Naive thymus-derived CD4-positive, alpha-beta T cell (primary cell): Measurements from ENCODE around the gene TAS1R1. TPM values are rescaled to one million over a fixed set of nuclear protein-coding genes. Genes with fewer than 3 reads are reported as not detected.

Experiments
- ATAC-seq: fragments of 150-1000 bp; cut with Tn5 transposase; 2 replicates; pipeline ENCODE4 v1.10.0; 2021; ENCODE audit warnings: mild to moderate bottlenecking, moderate library complexity
- CTCF ChIA-PET: fragments of 350-600 bp; sonication (Branson Sonifier 250); formaldehyde crosslinking; loops from one replicate; lab custom pipeline; 2021; ENCODE audit warnings: antibody characterized with exemption; lab: Charles Lee
- POLR2A ChIA-PET: fragments of 350-600 bp; sonication (Branson Sonifier 250); formaldehyde crosslinking; loops from one replicate; lab custom pipeline; 2021; ENCODE audit warnings: antibody characterized with exemption, inconsistent platforms; lab: Charles Lee
- DNase-seq, 9 donors: peaks; one replicate each; pipeline versions ENCODE4 v3.0.0 to v3.0.0-alpha.2; 2020 to 2022; ENCODE audit warnings: mixed read lengths in 1 of 9
- H3K27ac ChIP-seq: one replicate; pipeline ENCODE4 v1.7.0; 2013; ENCODE audit warnings: mild to moderate bottlenecking, low read depth, low read length, moderate library complexity
- H3K27me3 ChIP-seq, 2 donors: one replicate each; pipeline ENCODE4 v1.7.0; 2013; ENCODE audit warnings: low read length in 2 of 2, mild to moderate bottlenecking in 2 of 2, moderate library complexity in 2 of 2; ENCODE audit not compliant: control insufficient read depth in 2 of 2, insufficient read depth in 2 of 2
- H3K36me3 ChIP-seq, 3 experiments: 1 replicate in 2 of 3; 2 replicates in 1 of 3; pipeline ENCODE4 v1.7.0; 2013; ENCODE audit warnings: low read length in 3 of 3, mild to moderate bottlenecking in 3 of 3, moderate library complexity in 1 of 3; ENCODE audit not compliant: insufficient read depth in 3 of 3, control insufficient read depth in 2 of 3
- H3K4me1 ChIP-seq, 2 donors: one replicate each; pipeline ENCODE4 v1.7.0; 2013; ENCODE audit warnings: low read length in 2 of 2, mild to moderate bottlenecking in 2 of 2, moderate library complexity in 1 of 2; ENCODE audit not compliant: control insufficient read depth in 2 of 2, insufficient read depth in 2 of 2
- H3K4me3 ChIP-seq: 2 replicates; pipeline ENCODE4 v1.7.0; 2013; ENCODE audit warnings: mild to moderate bottlenecking, low read length
- H3K9me3 ChIP-seq, 3 experiments: 1 replicate in 2 of 3; 2 replicates in 1 of 3; pipeline ENCODE4 v1.7.0; 2013; ENCODE audit warnings: low read length in 3 of 3; ENCODE audit not compliant: control insufficient read depth in 2 of 3
- H3K27ac Mint-ChIP-seq, 9 donors: one replicate each; pipeline ENCODE4 v1.8.0; 2020 to 2022; ENCODE audit warnings: mixed read lengths in 9 of 9, mild to moderate bottlenecking in 8 of 9, moderate library complexity in 5 of 9, inconsistent platforms in 2 of 9
- H3K27me3 Mint-ChIP-seq, 5 donors: one replicate each; pipeline ENCODE4 v1.8.0; 2021 to 2022; ENCODE audit warnings: mixed read lengths in 5 of 5, mild to moderate bottlenecking in 1 of 5
- H3K36me3 Mint-ChIP-seq, 5 donors: one replicate each; pipeline ENCODE4 v1.8.0; 2020 to 2022; ENCODE audit warnings: mixed read lengths in 5 of 5, mild to moderate bottlenecking in 3 of 5, inconsistent platforms in 1 of 5
- H3K4me1 Mint-ChIP-seq, 7 donors: one replicate each; pipeline ENCODE4 v1.8.0; 2020 to 2022; ENCODE audit warnings: mixed read lengths in 7 of 7, mild to moderate bottlenecking in 3 of 7, inconsistent platforms in 1 of 7
- H3K4me3 Mint-ChIP-seq, 10 donors: one replicate each; pipeline ENCODE4 v1.8.0; 2020 to 2022; ENCODE audit warnings: mild to moderate bottlenecking in 10 of 10, mixed read lengths in 10 of 10, moderate library complexity in 6 of 10, inconsistent platforms in 2 of 10
- H3K9me3 Mint-ChIP-seq, 11 donors: one replicate each; pipeline ENCODE4 v1.8.0; 2020 to 2022; ENCODE audit warnings: mixed read lengths in 11 of 11, mild to moderate bottlenecking in 4 of 11, inconsistent platforms in 1 of 11, moderate library complexity in 1 of 11
- intact Hi-C, 2 donors: fragments of 100-400 bp; cut with micrococcal nuclease; formaldehyde crosslinking; loops; one replicate each; pipeline ENCODE4 v1.15.1; 2023
- polyA plus RNA-seq, 2 donors: library from polyadenylated mRNA; unstranded; fragments of 300-500 nt; fragmentation: Illumina TruSeq; gene quantifications; one replicate each; pipeline ENCODE4 v1.2.3, GENCODE V29; 2021
- total RNA-seq, 6 experiments: library from RNA in 5 of 6; stranded (reverse) in 5 of 6; gene quantifications; 1 replicate in 5 of 6; 2 replicates in 1 of 6; pipeline ENCODE4 v1.2.3 and lab custom pipeline; 2021 to 2026

The TAS1R1 gene
- total and polyA plus RNA-seq, 7 experiments from 2014 or later, result not detected

GRCh38 chr1:6508154-6508815 is 46.8 kb upstream of the TAS1R1 start:
- Mint-ChIP-seq H3K27ac (no peak overlapping the region), H3K4me3 (no peak overlapping the region), H3K27me3 (peaks cover 0 to 4% (median 0%) of the 10 kb centered on the region in 5 donors), H3K9me3 (no peaks in the 10 kb centered on the region), H3K4me1 (no peaks in the 10 kb centered on the region), H3K36me3 (no peaks in the 10 kb centered on the region)
- Histone ChIP-seq H3K27me3 (no peaks in the 10 kb centered on the region), H3K4me1 (no peaks in the 10 kb centered on the region), H3K9me3 (no peaks in the 10 kb centered on the region), H3K36me3 (no peaks in the 10 kb centered on the region), H3K27ac (no peak overlapping the region), H3K4me3 (no peak overlapping the region)
- ATAC-seq (no peak), DNase-seq (no peak)
- POLR2A ChIA-PET, result interaction anchor here (1.1 to 1.4 kb wide), 2 partner anchors 16 to 28 kb away, joined by 3 read pairs; no protein-coding TSS in a partner anchor
- CTCF ChIA-PET, result interaction anchor here (1.1 kb wide), 1 partner anchor 18 kb away, joined by 4 read pairs; no protein-coding TSS in a partner anchor
- intact Hi-C loops, result no loop called here

GRCh38 chr1:6508816-6509189 is 46.3 kb upstream of the TAS1R1 start:
- no peak overlapping the region for H3K4me3 Mint-ChIP-seq
- H3K9me3 Mint-ChIP-seq, result no peaks in the 10 kb centered on the region
- POLR2A ChIA-PET, result interaction anchor here (1.1 kb wide), 1 partner anchor 28 kb away, joined by 3 read pairs; no protein-coding TSS in a partner anchor
- CTCF ChIA-PET, result interaction anchor here (1.1 kb wide), 1 partner anchor 18 kb away, joined by 4 read pairs; no protein-coding TSS in a partner anchor
- H3K36me3 Mint-ChIP-seq, result no peaks in the 10 kb centered on the region
- ATAC-seq (no peak), DNase-seq (no peak)
- no peaks in the 10 kb centered on the region for H3K4me1 Mint-ChIP-seq
- no peaks in the 10 kb centered on the region for H3K9me3 ChIP-seq
- H3K27me3 ChIP-seq, result no peaks in the 10 kb centered on the region
- peaks cover 0 to 4% (median 0%) of the 10 kb centered on the region in 5 donors for H3K27me3 Mint-ChIP-seq
- no peak overlapping the region for H3K27ac ChIP-seq
- no peak overlapping the region for H3K4me3 ChIP-seq
- no peak overlapping the region for H3K27ac Mint-ChIP-seq
- H3K36me3 ChIP-seq, result no peaks in the 10 kb centered on the region
- H3K4me1 ChIP-seq, result no peaks in the 10 kb centered on the region
- intact Hi-C loops, result no loop called here

- Histone ChIP-seq H3K36me3 (no peaks in the 10 kb centered on the region), H3K27ac (no peak overlapping the region), H3K9me3 (no peaks in the 10 kb centered on the region), H3K4me3 (no peak overlapping the region), H3K4me1 (no peaks in the 10 kb centered on the region), H3K27me3 (no peaks in the 10 kb centered on the region)
- no peak overlapping the region for H3K27ac Mint-ChIP-seq
- H3K4me3 Mint-ChIP-seq, result no peak overlapping the region
- H3K9me3 Mint-ChIP-seq, result no peaks in the 10 kb centered on the region
- intact Hi-C loops, result no loop called here
- CTCF ChIA-PET, result interaction anchor here (1.1 kb wide), 1 partner anchor 19 kb away, joined by 4 read pairs; no protein-coding TSS in a partner anchor
- POLR2A ChIA-PET, result interaction anchor here (1.1 kb wide), 1 partner anchor 27 kb away, joined by 3 read pairs; no protein-coding TSS in a partner anchor
- no peak for DNase-seq
- H3K36me3 Mint-ChIP-seq, result no peaks in the 10 kb centered on the region
- no peaks in the 10 kb centered on the region for H3K4me1 Mint-ChIP-seq
- peaks cover 0 to 2% (median 0%) of the 10 kb centered on the region in 5 donors for H3K27me3 Mint-ChIP-seq
- no peak for ATAC-seq
Observed at GRCh38 chr1:6509220-6509918, 45.7 kb upstream of the TAS1R1 start.

- Mint-ChIP-seq H3K27ac (no peak overlapping the region), H3K9me3 (no peaks in the 10 kb centered on the region), H3K4me3 (no peak overlapping the region), H3K4me1 (no peaks in the 10 kb centered on the region), H3K27me3 (no peaks in the 10 kb centered on the region), H3K36me3 (no peaks in the 10 kb centered on the region)
- CTCF ChIA-PET, result no interaction called here
- H3K27me3 ChIP-seq, result no peaks in the 10 kb centered on the region
- no peak for DNase-seq
- H3K4me3 ChIP-seq, result no peak overlapping the region
- H3K36me3 ChIP-seq, result no peaks in the 10 kb centered on the region
- ATAC-seq, result no peak
- no peaks in the 10 kb centered on the region for H3K4me1 ChIP-seq
- no peak overlapping the region for H3K27ac ChIP-seq
- no peaks in the 10 kb centered on the region for H3K9me3 ChIP-seq
- POLR2A ChIA-PET, result no interaction called here
- intact Hi-C loops, result no loop called here
Observed at GRCh38 chr1:6509919-6510291, 45.2 kb upstream of the TAS1R1 start.

- H3K36me3 Mint-ChIP-seq, result no peaks in the 10 kb centered on the region
- H3K4me3 ChIP-seq, result no peak overlapping the region
- no peaks in the 10 kb centered on the region for H3K9me3 ChIP-seq
- H3K4me3 Mint-ChIP-seq, result no peak overlapping the region
- no peaks in the 10 kb centered on the region for H3K9me3 Mint-ChIP-seq
- intact Hi-C loops, result no loop called here
- DNase-seq (no peak), ATAC-seq (no peak)
- no peak overlapping the region for H3K27ac ChIP-seq
- H3K27me3 Mint-ChIP-seq, result no peaks in the 10 kb centered on the region
- ChIA-PET CTCF (no interaction called here), POLR2A (interaction anchor here (0.5 kb wide), 1 partner anchor 70 kb away, joined by 3 read pairs; no protein-coding TSS in a partner anchor)
- H3K4me1 ChIP-seq, result no peaks in the 10 kb centered on the region
- H3K36me3 ChIP-seq, result no peaks in the 10 kb centered on the region
- H3K27me3 ChIP-seq, result no peaks in the 10 kb centered on the region
- no peak overlapping the region for H3K27ac Mint-ChIP-seq
- H3K4me1 Mint-ChIP-seq, result no peaks in the 10 kb centered on the region
Observed at GRCh38 chr1:6510493-6510892, 44.6 kb upstream of the TAS1R1 start.

GRCh38 chr1:6511056-6511455 is 44.1 kb upstream of the TAS1R1 start:
- POLR2A ChIA-PET, result interaction anchor here (0.5 kb wide), 1 partner anchor 69 kb away, joined by 3 read pairs; no protein-coding TSS in a partner anchor

More at GRCh38 chr1:6511056-6511455, 44.1 kb upstream of the TAS1R1 start:
- Mint-ChIP-seq H3K27ac (no peak overlapping the region), H3K36me3 (no peaks in the 10 kb centered on the region), H3K27me3 (no peaks in the 10 kb centered on the region), H3K4me3 (no peak overlapping the region), H3K4me1 (no peaks in the 10 kb centered on the region), H3K9me3 (no peaks in the 10 kb centered on the region)
- CTCF ChIA-PET, result no interaction called here
- Histone ChIP-seq H3K36me3 (no peaks in the 10 kb centered on the region), H3K27ac (no peak overlapping the region), H3K9me3 (no peaks in the 10 kb centered on the region), H3K4me1 (no peaks in the 10 kb centered on the region), H3K27me3 (no peaks in the 10 kb centered on the region), H3K4me3 (no peak overlapping the region)
- no peak for DNase-seq
- no peak for ATAC-seq
- intact Hi-C loops, result no loop called here
